HCT116 (cell line): Measurements from ENCODE around the gene TDRD7. TPM values are rescaled to one million over a fixed set of nuclear protein-coding genes. Genes with fewer than 3 reads are reported as not detected.

Experiments
- ATAC-seq: fragments of 200-7000 bp; cut with Tn5 transposase; 2 replicates; pipeline ENCODE4 v1.9.1; 2020; ENCODE audit warnings: mild to moderate bottlenecking, moderate library complexity
- BruUV-seq: library from RNA; stranded (reverse); fragments of 400-500 nt; replicated peaks from 2 replicates; lab custom pipeline; 2021; lab: Mats Ljungman, UMichigan
- CTCF ChIA-PET: fragments of 300-600 bp; sonication (Branson Sonifier 250); formaldehyde crosslinking; loops from one replicate; lab custom pipeline; 2021; ENCODE audit warnings: antibody characterized with exemption; lab: Charles Lee
- POLR2A ChIA-PET: fragments of 300-600, 350-600 bp; sonication (Branson Sonifier 250); formaldehyde crosslinking; loops from one replicate; lab custom pipeline; 2021; ENCODE audit warnings: antibody characterized with exemption; lab: Charles Lee
- RAD21 ChIA-PET, 2 experiments: fragments of 300-600 bp; sonication (Branson Sonifier 250); formaldehyde crosslinking; loops; one replicate each; lab custom pipeline; 2023; ENCODE audit warnings: low total read pairs in 2 of 2; ENCODE audit not compliant: uncharacterized antibody in 2 of 2, unreplicated experiment in 2 of 2, low non-redundant PET in 1 of 2; lab: Charles Lee
- DNase-seq: peaks from one replicate; pipeline ENCODE4 v3.0.0-alpha.2; 2010; ENCODE audit warnings: low read depth, low spot score
- H2AFZ ChIP-seq: fragments of 200-600 bp; shearing (Covaris generic), sonication (generic); 2 replicates; pipeline ENCODE4 v1.6.1; 2017; ENCODE audit warnings: low read depth, mixed run types, mixed read lengths, antibody characterized with exemption, low read length; ENCODE audit not compliant: poor library complexity, severe bottlenecking
- H3K27ac ChIP-seq: 2 replicates; pipeline ENCODE4 v1.5.1; 2012; ENCODE audit warnings: low read depth, low read length
- H3K27me3 ChIP-seq: fragments of 200-600 bp; sonication (generic); 2 replicates; pipeline ENCODE4 v1.6.1; 2016; ENCODE audit warnings: mixed run types, low read length, mixed read lengths; ENCODE audit not compliant: insufficient read depth
- H3K36me3 ChIP-seq, 2 experiments: fragments of 200-500 bp in 1 of 2; fragments of 200-600 bp in 1 of 2; sonication (Bioruptor generic) in 1 of 2; sonication (generic) in 1 of 2; 2 replicates each; pipeline versions ENCODE4 v1.5.1 to v1.6.1; 2014 to 2016; ENCODE audit warnings: low read length in 2 of 2, inconsistent platforms in 1 of 2, mixed read lengths in 1 of 2, mixed run types in 1 of 2; ENCODE audit not compliant: insufficient read depth in 2 of 2, control insufficient read depth in 1 of 2
- H3K4me1 ChIP-seq, 2 experiments: fragments of 200-600 bp in 1 of 2; sonication (generic) in 1 of 2; 2 replicates each; pipeline versions ENCODE4 v1.5.1 to v1.6.1; 2012 to 2017; ENCODE audit warnings: low read length in 2 of 2, inconsistent platforms in 1 of 2, mild to moderate bottlenecking in 1 of 2, mixed read lengths in 1 of 2, mixed run types in 1 of 2, moderate library complexity in 1 of 2; ENCODE audit not compliant: insufficient read depth in 2 of 2, control insufficient read depth in 1 of 2
- H3K4me2 ChIP-seq: fragments of 200-600 bp; sonication (generic); 2 replicates; pipeline ENCODE4 v1.6.1; 2017; ENCODE audit warnings: mixed run types, low read length, mixed read lengths
- H3K4me3 ChIP-seq, 2 experiments: fragments of 200-600 bp in 1 of 2; sonication (generic) in 1 of 2; replicated peaks in 1 of 2; 2 replicates each; pipeline ENCODE4 v1.5.1; 2011 to 2016; ENCODE audit warnings: low read length in 2 of 2, control low read depth in 1 of 2, low read depth in 1 of 2, mild to moderate bottlenecking in 1 of 2, mixed read lengths in 1 of 2, mixed run types in 1 of 2
- H3K79me2 ChIP-seq: fragments of 200-600 bp; sonication (generic); 2 replicates; pipeline ENCODE4 v1.6.1; 2017; ENCODE audit warnings: mild to moderate bottlenecking, mixed run types, low read length, moderate library complexity, mixed read lengths; ENCODE audit not compliant: insufficient read depth
- H3K9ac ChIP-seq: fragments of 200-600 bp; sonication (generic); 2 replicates; pipeline ENCODE4 v1.6.1; 2016; ENCODE audit warnings: low read length, mixed read lengths
- H3K9me2 ChIP-seq: fragments of 200-600 bp; sonication (generic), shearing (Covaris generic); 2 replicates; pipeline ENCODE4 v1.6.1; 2017; ENCODE audit warnings: mixed run types, mild to moderate bottlenecking, moderate library complexity; ENCODE audit not compliant: insufficient read depth
- H3K9me3 ChIP-seq, 2 experiments: fragments of 200-500 bp in 1 of 2; fragments of 200-600 bp in 1 of 2; sonication (Bioruptor generic) in 1 of 2; sonication (generic) in 1 of 2; 2 replicates each; pipeline ENCODE4 v1.6.1; 2014 to 2017; ENCODE audit warnings: low read length in 2 of 2, mixed read lengths in 2 of 2, inconsistent platforms in 1 of 2, low read depth in 1 of 2, mild to moderate bottlenecking in 1 of 2, mixed run types in 1 of 2, moderate library complexity in 1 of 2; ENCODE audit not compliant: control insufficient read depth in 1 of 2, insufficient read depth in 1 of 2
- H4K20me1 ChIP-seq: fragments of 200-600 bp; sonication (generic), shearing (Covaris generic); 2 replicates; pipeline ENCODE4 v1.6.1; 2017; ENCODE audit warnings: mixed run types, mild to moderate bottlenecking, moderate library complexity; ENCODE audit not compliant: insufficient read depth
- ATF3 ChIP-seq: IDR thresholded peaks from 2 replicates; pipeline ENCODE4 v1.6.1; 2012
- CBX3 ChIP-seq: IDR thresholded peaks from 2 replicates; pipeline ENCODE4 v1.6.1; 2012; ENCODE audit warnings: low read depth
- CEBPB ChIP-seq: IDR thresholded peaks from 2 replicates; pipeline ENCODE4 v1.6.1; 2012; ENCODE audit warnings: low read depth
- CTCF ChIP-seq, 3 experiments: fragments of 200-600 bp in 1 of 3; sonication (generic) in 1 of 3; IDR thresholded peaks in 2 of 3; conservative IDR thresholded peaks in 1 of 3; 2 replicates each; pipeline ENCODE4 v1.5.1; 2012 to 2017; ENCODE audit warnings: low read depth in 2 of 3, low read length in 2 of 3, antibody characterized with exemption in 1 of 3, borderline replicate concordance in 1 of 3, control low read depth in 1 of 3, mild to moderate bottlenecking in 1 of 3, mixed read lengths in 1 of 3, mixed run types in 1 of 3, moderate library complexity in 1 of 3; ENCODE audit not compliant: insufficient read depth in 1 of 3
- EGR1 ChIP-seq: IDR thresholded peaks from 2 replicates; pipeline ENCODE4 v1.6.1; 2012; ENCODE audit warnings: low read depth
- ELF1 ChIP-seq: IDR thresholded peaks from 2 replicates; pipeline ENCODE4 v1.6.1; 2012; ENCODE audit warnings: low read depth, borderline replicate concordance
- EZH2phosphoT487 ChIP-seq: fragments of 200-600 bp; IDR thresholded peaks from 2 replicates; pipeline ENCODE4 v1.6.1; 2018; ENCODE audit warnings: antibody characterized with exemption, borderline replicate concordance
- FOSL1 ChIP-seq: IDR thresholded peaks from 2 replicates; pipeline ENCODE4 v1.6.1; 2012; ENCODE audit warnings: low read depth
- JUND ChIP-seq: IDR thresholded peaks from 2 replicates; pipeline ENCODE4 v1.6.1; 2012
- MAX ChIP-seq: IDR thresholded peaks from 2 replicates; pipeline ENCODE4 v1.6.1; 2012
- POLR2A ChIP-seq: IDR thresholded peaks from 2 replicates; pipeline ENCODE4 v1.7.0; 2011; ENCODE audit warnings: borderline replicate concordance; ENCODE audit not compliant: insufficient read depth, insufficient read length; ENCODE audit errors: extremely low read depth
- POLR2AphosphoS5 ChIP-seq: IDR thresholded peaks from 2 replicates; pipeline ENCODE4 v1.6.1; 2011; ENCODE audit warnings: mild to moderate bottlenecking, low read depth, low read length, moderate library complexity
- RAD21 ChIP-seq: IDR thresholded peaks from 2 replicates; pipeline ENCODE4 v1.6.1; 2012; ENCODE audit warnings: low read depth, mild to moderate bottlenecking
- REST ChIP-seq: IDR thresholded peaks from 2 replicates; pipeline ENCODE4 v1.6.1; 2012; ENCODE audit warnings: low read depth
- SIN3A ChIP-seq: IDR thresholded peaks from 2 replicates; pipeline ENCODE4 v1.6.1; 2012; ENCODE audit warnings: low read depth
- SP1 ChIP-seq: IDR thresholded peaks from 2 replicates; pipeline ENCODE4 v1.6.1; 2012; ENCODE audit warnings: low read depth
- SRF ChIP-seq: IDR thresholded peaks from 2 replicates; pipeline ENCODE4 v1.6.1; 2012; ENCODE audit warnings: low read depth
- TCF7L2 ChIP-seq: IDR thresholded peaks from 2 replicates; pipeline ENCODE4 v1.7.0; 2011; ENCODE audit warnings: borderline replicate concordance, inconsistent platforms; ENCODE audit not compliant: insufficient read depth, insufficient read length; ENCODE audit errors: extremely low read depth
- ZFX ChIP-seq: fragments of 450-650 bp; IDR thresholded peaks from 2 replicates; pipeline ENCODE4 v1.6.1; 2017
- ZNF274 ChIP-seq: fragments of 200-500 bp; sonication (Bioruptor generic); IDR thresholded peaks from 2 replicates; pipeline ENCODE4 v1.6.1; 2014; ENCODE audit warnings: mild to moderate bottlenecking, low read depth, low read length, inconsistent platforms
- intact Hi-C: fragments of 100-400 bp; cut with micrococcal nuclease; formaldehyde crosslinking; loops from 2 replicates; pipeline ENCODE4 v1.10.0; 2022
- total RNA-seq: library from RNA; stranded (reverse); gene quantifications from one replicate; pipeline ENCODE4 v1.2.1, GENCODE V29; 2021; ENCODE audit not compliant: unreplicated experiment

TDRD7 gene
- total RNA-seq, 1 experiment from 2014 or later: 8.0 TPM

GRCh38 chr9:97366476-97366875 is 45.4 kb upstream of the TDRD7 start:
- Histone ChIP-seq H3K9ac (no peak overlapping the region), H3K79me2 (no peaks in the 10 kb centered on the region), H3K27me3 (no peaks in the 10 kb centered on the region), H3K4me1 (no peaks in the 10 kb centered on the region), H4K20me1 (no peaks in the 10 kb centered on the region), H3K4me3 (no peak overlapping the region), H3K36me3 (peaks cover 0 to 3% of the 10 kb centered on the region in 2 experiments; a peak in 2 of 4 replicates), H3K27ac (no peak overlapping the region), H2AFZ (no peak overlapping the region), H3K4me2 (no peak overlapping the region), H3K9me2 (no peaks in the 10 kb centered on the region), H3K9me3 (no peaks in the 10 kb centered on the region)
- ATAC-seq (no peak), DNase-seq (no peak)
- CTCF ChIA-PET: no interaction called here
- no TSS peak for BruUV-seq
- POLR2A ChIA-PET: no interaction called here
- intact Hi-C loops: no loop called here
- RAD21 ChIA-PET: no interaction called here
- TF ChIP-seq MAX (no peak), SIN3A (no peak), ZFX (no peak), REST (no peak), SRF (no peak), EGR1 (no peak), EZH2phosphoT487 (no peak), ZNF274 (no peak), ATF3 (no peak), POLR2A (no peak), ELF1 (no peak), FOSL1 (no peak), POLR2AphosphoS5 (no peak), TCF7L2 (no peak), JUND (no peak), CTCF (IDR thresholded peaks at IDR 0.05 in 2 of 3, conservative IDR thresholded peaks at IDR 0.05 in 1 of 3; ENCODE audit: borderline replicate concordance in 1 of 3, insufficient read depth in 1 of 3, low read depth in 2 of 3, low read length in 2 of 3) (no peak), SP1 (no peak), CEBPB (no peak), RAD21 (no peak), CBX3 (no peak)
- TF ChIP-seq, all 23 proteins: peak for 0
